Urinary bladder (tissue), 4 donors: ENCODE data around the gene KCNJ4. TPM values are rescaled to one million over a fixed set of nuclear protein-coding genes. Genes with fewer than 3 reads are reported as not detected.

Experiments used
- DNase-seq: peaks from one replicate; pipeline ENCODE4 v3.0.0-alpha.2; 2015; ENCODE audit errors: extremely low spot score
- H3K27ac ChIP-seq: one replicate; pipeline ENCODE4 v1.5.1; 2013; ENCODE audit warnings: low read depth, mild to moderate bottlenecking, moderate library complexity
- H3K36me3 ChIP-seq: one replicate; pipeline ENCODE4 v1.6.1; 2013; ENCODE audit warnings: mild to moderate bottlenecking, moderate library complexity; ENCODE audit not compliant: insufficient read depth
- H3K4me1 ChIP-seq: one replicate; pipeline ENCODE4 v1.6.1; 2013; ENCODE audit warnings: mild to moderate bottlenecking, moderate library complexity; ENCODE audit not compliant: insufficient read depth
- H3K4me3 ChIP-seq: one replicate; pipeline ENCODE4 v1.5.1; 2013; ENCODE audit warnings: low read depth, low read length
- WGBS: extraction: QIAGEN DNeasy Blood & Tissue Kit; methylation state at CpG from one replicate; pipeline ENCODE4 v1.1.7; 2013; 5-methylcytosine and 5-hydroxymethylcytosine counted together
- polyA plus RNA-seq: library from polyadenylated mRNA; stranded (reverse); fragments of 200-250 nt; gene quantifications from one replicate; pipeline ENCODE4 v1.2.3, GENCODE V29; 2013
- total RNA-seq: library from RNA; depleted of rRNA; stranded (reverse); fragments of >200 nt; gene quantifications from one replicate; pipeline ENCODE4 v1.2.3, GENCODE V29; 2014
- donor health status: healthy with polysubstance abuse.
- donor health status: healthy.

The KCNJ4 gene
- total and polyA plus RNA-seq, 2 donors: not detected

- no peaks in the 10 kb centered on the region for H3K36me3 ChIP-seq
- H3K4me1 ChIP-seq: no peaks in the 10 kb centered on the region
- no peak overlapping the region for H3K27ac ChIP-seq
- H3K4me3 ChIP-seq: no peak overlapping the region
- DNase-seq: no peak
- 76% methylated on average over 26 of the region's 26 CpGs for WGBS
Observed at GRCh38 chr22:38465673-38466490, 10.9 kb upstream of the KCNJ4 start.

DNA sequence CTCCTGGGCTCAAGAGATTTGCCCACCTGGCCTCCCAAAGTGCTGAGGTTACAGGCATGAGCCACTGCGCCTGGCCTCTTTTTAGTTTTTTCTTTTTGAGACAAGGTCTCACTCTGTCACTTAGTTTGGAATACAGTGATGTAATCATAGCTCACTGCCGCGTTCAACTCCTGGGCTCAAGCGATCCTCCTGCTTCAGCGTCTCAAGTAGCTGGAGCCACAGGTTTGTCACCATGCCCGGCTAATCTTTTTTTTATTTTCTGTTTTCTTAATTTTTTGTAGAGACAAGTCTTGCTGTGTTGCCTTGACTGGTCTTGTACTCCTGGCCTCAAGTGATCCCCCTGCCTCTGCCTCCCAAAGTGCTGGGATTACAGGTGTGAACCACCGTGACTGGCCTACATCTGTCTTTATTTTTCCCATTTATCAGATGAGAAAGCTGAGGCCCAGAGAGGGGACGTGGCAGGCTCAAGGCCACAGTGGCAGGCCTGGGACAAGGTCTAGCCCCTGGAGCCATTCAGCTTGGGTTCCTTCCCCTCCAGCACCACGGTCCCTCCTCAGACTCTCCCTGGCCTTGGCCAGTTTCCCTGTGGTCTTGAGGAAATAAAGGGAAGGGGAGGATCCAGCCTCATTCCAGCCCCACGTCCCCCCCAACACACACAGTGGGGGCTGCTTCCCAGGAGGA lies 10.1 kb upstream of the KCNJ4 start:
- WGBS: 87% methylated on average over 10 of the region's 10 CpGs
- Histone ChIP-seq H3K4me1 (no peaks in the 10 kb centered on the region), H3K27ac (no peak overlapping the region), H3K4me3 (no peak overlapping the region), H3K36me3 (no peaks in the 10 kb centered on the region)
- no peak for DNase-seq

GRCh38 chr22:38462960-38463784 lies 8.2 kb upstream of the KCNJ4 start:
- Histone ChIP-seq H3K36me3 (no peaks in the 10 kb centered on the region), H3K27ac (no peak overlapping the region), H3K4me3 (no peak overlapping the region), H3K4me1 (no peaks in the 10 kb centered on the region)
- DNase-seq: no peak
- WGBS: 54% methylated on average over 28 of the region's 28 CpGs

DNA sequence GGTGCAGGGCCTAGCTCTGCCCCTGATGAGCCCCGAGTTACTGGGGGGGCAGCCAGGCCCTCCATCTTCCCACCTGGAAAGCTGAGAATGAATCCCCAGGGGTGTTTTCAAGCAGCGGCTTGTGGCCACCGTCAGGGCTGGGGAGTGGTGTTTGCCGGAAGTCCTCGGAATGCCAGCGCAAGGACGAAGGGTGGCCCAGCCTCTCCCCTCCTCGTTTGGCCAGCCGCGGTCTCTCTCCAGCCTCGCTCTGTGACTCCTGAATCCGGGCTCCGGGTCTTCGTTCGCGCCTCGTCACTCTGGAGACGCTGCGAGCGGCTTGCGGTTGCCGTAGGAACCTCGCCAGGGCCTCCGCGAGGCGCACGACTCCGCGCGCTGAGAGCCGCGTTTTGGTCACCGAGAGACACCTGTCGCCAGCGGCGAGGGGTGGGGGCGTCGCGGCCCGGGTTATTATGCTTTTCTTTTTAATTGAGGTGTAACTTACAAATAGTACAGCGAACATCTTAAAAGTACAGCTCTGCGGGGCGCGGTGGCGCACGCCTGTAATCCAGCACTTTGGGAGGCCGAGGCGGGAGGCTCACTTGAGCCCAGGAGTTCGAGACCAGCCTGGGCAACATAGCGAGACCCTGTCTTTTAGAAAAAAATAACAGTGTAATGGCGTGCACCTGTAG lies 6.5 kb upstream of the KCNJ4 start:
- no peak overlapping the region for H3K27ac ChIP-seq
- H3K36me3 ChIP-seq: no peaks in the 10 kb centered on the region
- 13% methylated on average over 51 of the region's 51 CpGs for WGBS
- peak; percentile 60 for DNase-seq
- H3K4me1 ChIP-seq: no peaks in the 10 kb centered on the region
- no peak overlapping the region for H3K4me3 ChIP-seq

- WGBS: 48% methylated on average over 9 of the region's 9 CpGs
- no peaks in the 10 kb centered on the region for H3K4me1 ChIP-seq
- H3K36me3 ChIP-seq: no peaks in the 10 kb centered on the region
- no peak overlapping the region for H3K27ac ChIP-seq
- DNase-seq: no peak
- no peak overlapping the region for H3K4me3 ChIP-seq
Observed at GRCh38 chr22:38461057-38461413, 6.0 kb upstream of the KCNJ4 start.

GRCh38 chr22:38460426-38460840 lies 5.4 kb upstream of the KCNJ4 start:
- no peak for DNase-seq
- Histone ChIP-seq H3K27ac (no peak overlapping the region), H3K36me3 (no peaks in the 10 kb centered on the region), H3K4me3 (no peak overlapping the region), H3K4me1 (no peaks in the 10 kb centered on the region)
- 61% methylated on average over 8 of the region's 8 CpGs for WGBS

GRCh38 chr22:38456841-38457699 lies 2.1 kb upstream of the KCNJ4 start:
- no peak for DNase-seq
- H3K36me3 ChIP-seq: no peaks in the 10 kb centered on the region
- 83% methylated on average over 14 of the region's 14 CpGs for WGBS
- H3K4me3 ChIP-seq: no peak overlapping the region
- H3K27ac ChIP-seq: no peak overlapping the region
- H3K4me1 ChIP-seq: no peaks in the 10 kb centered on the region

- H3K36me3 ChIP-seq: no peaks in the 10 kb centered on the region
- no peak for DNase-seq
- H3K27ac ChIP-seq: no peak overlapping the region
- H3K4me3 ChIP-seq: no peak overlapping the region
- H3K4me1 ChIP-seq: no peaks in the 10 kb centered on the region
- WGBS: 59% methylated on average over 17 of the region's 17 CpGs
Observed at GRCh38 chr22:38456272-38456835, 1.4 kb upstream of the KCNJ4 start.

DNA sequence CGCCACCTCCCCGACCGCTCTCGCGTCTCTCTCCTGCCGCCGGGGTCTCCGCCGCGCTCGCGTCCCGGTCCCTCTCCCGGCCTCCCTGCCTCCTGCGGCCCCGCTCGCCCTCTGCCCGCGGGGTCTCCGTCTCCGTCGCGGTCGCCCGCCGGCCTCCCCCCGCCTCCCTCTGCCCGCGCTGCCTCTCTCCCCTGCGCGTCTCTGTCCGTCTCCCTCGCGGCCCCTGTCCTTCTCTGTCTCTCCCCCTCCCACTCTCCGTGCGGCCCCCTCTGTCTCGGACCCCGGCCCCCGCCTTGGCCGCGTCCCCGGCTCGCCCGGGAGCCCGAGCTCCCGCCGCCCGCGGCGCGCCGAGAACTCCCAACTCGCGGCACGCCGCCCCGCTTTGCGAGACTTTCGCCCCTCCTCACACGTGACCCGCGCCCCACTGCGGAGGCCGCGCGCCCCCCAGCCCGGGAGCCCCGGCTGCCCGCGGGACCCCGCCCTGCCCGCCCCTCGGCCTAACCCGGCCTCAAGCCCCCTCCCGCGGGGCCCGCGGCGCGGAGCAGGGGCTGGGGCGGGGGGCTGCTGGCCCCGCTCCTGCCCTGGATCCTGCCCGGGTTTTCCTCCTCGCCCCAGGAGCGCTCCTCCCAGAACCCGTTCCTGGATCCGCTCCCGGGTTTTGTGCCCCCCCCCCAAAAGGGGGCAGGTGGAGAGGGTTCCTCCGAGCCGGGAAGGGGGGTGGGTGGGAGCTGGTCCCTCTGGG lies 702 bp upstream of the KCNJ4 start:
- Histone ChIP-seq H3K27ac (no peak overlapping the region), H3K4me1 (no peaks in the 10 kb centered on the region), H3K4me3 (peak overlapping the region; percentile 47), H3K36me3 (no peaks in the 10 kb centered on the region)
- DNase-seq: no peak
- 2% methylated on average over 90 of the region's 90 CpGs for WGBS

- no peak for DNase-seq
- H3K36me3 ChIP-seq: no peaks in the 10 kb centered on the region
- peak overlapping the region; percentile 47 for H3K4me3 ChIP-seq
- 10% methylated on average over 67 of the region's 67 CpGs for WGBS
- H3K4me1 ChIP-seq: no peaks in the 10 kb centered on the region
- no peak overlapping the region for H3K27ac ChIP-seq
Observed at GRCh38 chr22:38454353-38455075, 485 bp downstream of the KCNJ4 start.

DNA sequence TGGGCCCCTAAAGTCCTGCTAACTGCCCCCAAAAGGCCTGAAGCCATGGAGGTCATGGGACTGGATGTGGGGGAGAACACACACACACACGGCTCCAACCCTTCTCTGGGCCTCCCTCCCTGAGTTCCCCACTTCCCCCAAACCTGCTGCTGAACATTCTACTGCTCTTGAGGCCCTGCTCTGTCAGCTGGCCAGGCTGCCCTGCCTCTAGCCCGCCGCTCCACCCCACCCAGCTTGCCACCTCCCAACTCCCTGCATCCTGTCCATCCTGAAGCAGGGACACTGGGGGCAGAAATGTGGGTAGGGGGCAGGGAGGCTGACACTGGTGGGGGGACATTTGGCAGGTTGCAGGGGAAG lies 1.0 kb downstream of the KCNJ4 start:
- 74% methylated on average over 3 of the region's 3 CpGs for WGBS
- no peak for DNase-seq
- Histone ChIP-seq H3K4me1 (no peaks in the 10 kb centered on the region), H3K4me3 (no peak overlapping the region), H3K27ac (no peak overlapping the region), H3K36me3 (no peaks in the 10 kb centered on the region)
